ENCODE measurements around the gene UBE2Z. TPM values are rescaled to one million over a fixed set of nuclear protein-coding genes. Genes with fewer than 3 reads are reported as not detected.

UBE2Z gene
- polyA plus RNA-seq, 1 donor (not counting 4 experiments of a cell fraction or from before 2014, with no cell fraction given) = 132 TPM

DNA sequence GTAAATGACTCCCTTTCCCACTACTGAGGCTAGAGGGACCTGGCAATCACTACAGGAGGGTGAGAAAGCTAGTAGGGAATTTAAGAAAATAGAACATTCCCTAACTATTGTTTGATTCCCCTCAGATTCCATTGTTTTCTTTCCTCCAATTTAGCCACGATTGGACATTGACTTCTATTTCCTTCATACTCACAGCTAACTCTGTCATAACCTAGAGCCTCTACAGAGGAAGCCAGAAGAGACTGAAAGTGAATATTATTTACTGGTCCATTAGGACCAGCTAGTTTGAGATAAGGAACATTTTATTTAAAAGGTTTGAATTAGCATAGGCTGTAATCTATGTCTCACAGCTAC is 21.6 kb downstream of the UBE2Z start:
- Histone ChIP-seq H3K27me3 (ENCODE audit: control insufficient read depth, extremely low read depth, insufficient read depth, low read length) (no peaks in the 10 kb centered on the region), H2AFZ (ENCODE audit: control insufficient read depth, low read length) (no peak overlapping the region), H3K27ac (ENCODE audit: control insufficient read depth, insufficient read depth, low read length) (no peak overlapping the region), H3K9me1 (ENCODE audit: control insufficient read depth, extremely low read depth, insufficient read depth, low read length) (no peaks in the 10 kb centered on the region), H3K4me3 (ENCODE audit: control insufficient read depth in 2 of 3, extremely low read depth in 1 of 3, insufficient read depth in 2 of 3, low read depth in 1 of 3, low read length in 3 of 3) (no peak overlapping the region), H3K9me3 (ENCODE audit: control insufficient read depth, low read depth, low read length) (no peaks in the 10 kb centered on the region), H3K9ac (ENCODE audit: control insufficient read depth, extremely low read depth, insufficient read depth, low read length) (no peak overlapping the region), H3K4me1 (ENCODE audit: control insufficient read depth, extremely low read depth, insufficient read depth, low read length) (no peaks in the 10 kb centered on the region), H4K20me1 (ENCODE audit: control insufficient read depth, extremely low read depth, insufficient read depth, low read length) (no peaks in the 10 kb centered on the region), H3K4me2 (ENCODE audit: control insufficient read depth, extremely low read depth, insufficient read depth, low read depth, low read length) (no peak overlapping the region), H3K36me3 (ENCODE audit: control insufficient read depth in 2 of 2, extremely low read depth in 1 of 2, insufficient read depth in 2 of 2, low read length in 2 of 2) (peaks cover 34 to 78% of the 10 kb centered on the region in 2 experiments), H3K79me2 (ENCODE audit: control insufficient read depth, insufficient read depth, low read length) (no peaks in the 10 kb centered on the region)
- DNase-seq (ENCODE audit: low read depth, low spot score) (no peak), FAIRE-seq (no peak)
- TF ChIP-seq EZH2 (IDR thresholded peaks at IDR 0.05; ENCODE audit: low read length) (no peak), CTCF (optimal IDR thresholded peaks at IDR 0.05 in 1 of 3, IDR thresholded peaks at IDR 0.05 in 1 of 3, conservative IDR thresholded peaks at IDR 0.05 in 1 of 3; ENCODE audit: extremely low read depth in 1 of 3, insufficient read depth in 2 of 3, low read length in 3 of 3) (no peak)
- dilution Hi-C loops (cut with MboI; ENCODE audit: extremely low pct_ligation_motif_present, low sequenced_read_pairs) = no loop called here

- Histone ChIP-seq H3K79me2 (ENCODE audit: control insufficient read depth, insufficient read depth, low read length) (no peaks in the 10 kb centered on the region), H3K36me3 (ENCODE audit: control insufficient read depth in 2 of 2, extremely low read depth in 1 of 2, insufficient read depth in 2 of 2, low read length in 2 of 2) (peaks cover 35 to 76% of the 10 kb centered on the region in 2 experiments), H3K27ac (ENCODE audit: control insufficient read depth, insufficient read depth, low read length) (no peak overlapping the region), H2AFZ (ENCODE audit: control insufficient read depth, low read length) (no peak overlapping the region), H3K27me3 (ENCODE audit: control insufficient read depth, extremely low read depth, insufficient read depth, low read length) (no peaks in the 10 kb centered on the region), H3K9ac (ENCODE audit: control insufficient read depth, extremely low read depth, insufficient read depth, low read length) (no peak overlapping the region), H3K9me1 (ENCODE audit: control insufficient read depth, extremely low read depth, insufficient read depth, low read length) (no peaks in the 10 kb centered on the region), H3K4me3 (ENCODE audit: control insufficient read depth in 2 of 3, extremely low read depth in 1 of 3, insufficient read depth in 2 of 3, low read depth in 1 of 3, low read length in 3 of 3) (no peak overlapping the region), H4K20me1 (ENCODE audit: control insufficient read depth, extremely low read depth, insufficient read depth, low read length) (no peaks in the 10 kb centered on the region), H3K4me1 (ENCODE audit: control insufficient read depth, extremely low read depth, insufficient read depth, low read length) (no peaks in the 10 kb centered on the region), H3K9me3 (ENCODE audit: control insufficient read depth, low read depth, low read length) (no peaks in the 10 kb centered on the region), H3K4me2 (ENCODE audit: control insufficient read depth, extremely low read depth, insufficient read depth, low read depth, low read length) (no peak overlapping the region)
- no peak for FAIRE-seq
- no peak for DNase-seq (ENCODE audit: low read depth, low spot score)
- TF ChIP-seq CTCF (optimal IDR thresholded peaks at IDR 0.05 in 1 of 3, IDR thresholded peaks at IDR 0.05 in 1 of 3, conservative IDR thresholded peaks at IDR 0.05 in 1 of 3; ENCODE audit: extremely low read depth in 1 of 3, insufficient read depth in 2 of 3, low read length in 3 of 3) = no peak
- no peak for TF ChIP-seq EZH2 (IDR thresholded peaks at IDR 0.05; ENCODE audit: low read length)
- dilution Hi-C loops (cut with MboI; ENCODE audit: extremely low pct_ligation_motif_present, low sequenced_read_pairs) = no loop called here
Measured at GRCh38 chr17:48930435-48930873, 22.2 kb downstream of the UBE2Z start.
